Right renal cortex interstitium (tissue), 3 donors: ENCODE results near the gene OCA2. TPM values are rescaled to one million over a fixed set of nuclear protein-coding genes. Genes with fewer than 3 reads are reported as not detected.
"Not testable (repeated sequence)": the region's sequence is repeated elsewhere in the genome, so short reads cannot be mapped to it uniquely, and the experiment has no call there.

ENCODE experiments used
- DNase-seq, 3 donors: peaks; one replicate each; pipeline ENCODE4 v3.0.0-alpha.2; 2013; ENCODE audit warnings: low read depth in 3 of 3, low spot score in 2 of 3
- polyA plus RNA-seq, 3 donors: library from polyadenylated mRNA; unstranded; fragments of 120-200 nt; gene quantifications; one replicate each; pipeline ENCODE4 v1.2.1, GENCODE V29; 2013; ENCODE audit not compliant: insufficient read length in 3 of 3

OCA2 gene
- polyA plus RNA-seq, 3 donors = 6.1 to 10.8 (median 8.7) TPM

- no peak for DNase-seq
Observed at GRCh38 chr15:27747997-27748396, 351.1 kb downstream of the OCA2 start.

- no peak for DNase-seq
Observed at GRCh38 chr15:27746401-27746955, 352.6 kb downstream of the OCA2 start.

- DNase-seq = no peak
Observed at GRCh38 chr15:27744641-27745040, 354.5 kb downstream of the OCA2 start.

DNA sequence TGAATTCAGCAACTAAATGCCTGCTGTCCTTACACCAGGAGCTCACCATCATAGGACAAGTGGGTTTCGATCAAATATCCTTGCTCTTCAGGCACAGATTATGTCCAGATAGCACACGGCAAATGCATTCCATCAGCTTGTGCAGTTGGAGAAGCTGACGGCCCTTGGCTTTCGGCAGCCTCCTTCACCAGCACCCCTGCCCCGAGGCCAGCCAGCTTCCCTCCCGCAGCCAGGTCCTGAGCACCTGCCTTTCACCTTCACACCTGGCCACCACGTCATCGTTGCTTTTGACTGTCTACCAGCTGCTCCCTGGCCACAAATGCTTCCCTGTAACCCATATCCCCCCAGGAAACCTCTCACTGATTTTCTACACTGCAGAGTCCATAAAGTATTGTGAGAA, 355.5 kb downstream of the OCA2 start:
- no peak for DNase-seq

DNA sequence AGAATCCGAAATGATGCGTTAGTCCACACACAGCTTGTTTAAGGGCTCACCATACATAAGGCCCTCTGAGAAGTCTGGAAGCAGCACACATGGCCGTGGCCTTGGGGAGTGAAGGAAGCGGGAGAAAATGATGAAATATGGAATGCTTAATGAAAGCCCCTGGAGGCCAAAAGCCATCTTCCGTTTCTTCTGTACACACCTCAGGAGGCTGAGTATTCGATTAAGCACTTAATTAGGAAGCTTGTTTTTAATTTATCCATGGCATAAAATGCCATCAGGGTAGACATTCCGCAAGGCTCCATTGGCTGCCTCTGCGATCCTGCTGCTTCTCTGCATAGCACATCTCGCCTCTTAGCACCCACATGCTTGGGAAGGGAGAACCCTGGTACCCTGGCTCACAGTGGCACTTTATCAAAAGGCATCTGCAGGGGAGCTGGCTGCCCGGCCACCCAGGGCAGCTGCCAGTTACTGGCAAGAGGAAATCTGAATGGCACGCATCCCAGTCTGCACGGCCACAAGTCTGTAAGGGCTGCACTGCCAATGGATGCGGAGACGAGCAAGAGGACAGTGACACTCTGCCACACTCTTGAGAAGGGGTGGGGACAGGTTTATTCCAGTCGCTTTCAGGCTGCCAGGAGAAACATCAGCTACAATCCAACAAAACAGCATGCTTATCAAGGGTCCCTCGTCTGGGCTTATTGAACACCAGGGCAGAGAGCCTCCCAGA, 356.2 kb downstream of the OCA2 start:
- no peak for DNase-seq

- DNase-seq = peak in 1 of 3 donors; percentile 19
Observed at GRCh38 chr15:27741226-27741860, 357.8 kb downstream of the OCA2 start.

DNA sequence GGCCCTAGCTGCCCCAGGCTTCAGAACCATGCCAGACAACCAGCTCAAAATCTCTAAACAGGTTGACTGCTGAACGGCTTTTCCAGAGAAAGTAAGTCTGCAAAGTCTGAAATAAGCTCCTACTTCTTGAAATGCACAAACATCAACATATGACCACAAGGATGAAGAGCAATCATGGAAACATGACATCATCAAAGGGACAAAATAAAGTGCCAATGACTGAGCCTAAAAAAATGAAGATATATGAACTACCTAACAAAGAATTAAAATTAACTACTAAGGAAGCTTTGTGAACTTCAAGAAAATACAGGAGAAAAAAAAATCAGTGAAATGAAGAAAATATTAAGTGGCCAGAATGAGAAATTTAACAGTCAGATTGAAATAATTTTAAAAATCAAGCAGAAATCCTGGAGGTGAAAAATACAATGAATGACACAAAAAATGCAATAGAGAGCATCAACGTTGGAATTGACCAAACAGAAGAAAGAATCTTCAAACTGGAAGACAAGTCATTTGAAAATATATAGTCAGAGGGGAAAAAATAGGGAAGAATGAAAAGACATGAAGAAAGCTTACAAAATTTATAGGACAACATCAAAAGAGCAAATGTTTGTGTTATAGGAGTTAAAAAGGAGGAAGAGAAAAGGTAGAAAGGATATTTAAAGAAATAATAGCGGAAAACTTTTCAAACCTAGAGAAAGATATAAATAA, 364.2 kb downstream of the OCA2 start:
- DNase-seq = no peak

DNA sequence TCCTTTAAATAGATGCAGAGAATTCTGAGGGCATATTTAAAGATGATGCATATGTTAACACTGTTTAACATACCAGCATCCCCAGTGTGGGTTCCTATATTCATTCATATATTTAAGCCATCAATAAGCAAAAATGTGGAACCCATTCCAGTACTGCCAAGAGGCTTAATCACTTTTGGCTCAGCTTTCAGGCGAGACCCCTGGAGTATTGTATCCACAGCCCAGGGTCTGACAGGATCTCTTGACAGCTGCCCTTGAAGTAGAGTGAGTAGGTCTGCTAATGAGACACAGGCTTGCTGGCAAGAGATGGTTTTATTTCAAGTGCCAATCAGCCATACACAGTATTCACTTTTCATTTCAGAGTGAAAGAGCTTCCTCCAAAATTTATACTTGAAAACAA, 367.3 kb downstream of the OCA2 start:
- DNase-seq = no peak

DNA sequence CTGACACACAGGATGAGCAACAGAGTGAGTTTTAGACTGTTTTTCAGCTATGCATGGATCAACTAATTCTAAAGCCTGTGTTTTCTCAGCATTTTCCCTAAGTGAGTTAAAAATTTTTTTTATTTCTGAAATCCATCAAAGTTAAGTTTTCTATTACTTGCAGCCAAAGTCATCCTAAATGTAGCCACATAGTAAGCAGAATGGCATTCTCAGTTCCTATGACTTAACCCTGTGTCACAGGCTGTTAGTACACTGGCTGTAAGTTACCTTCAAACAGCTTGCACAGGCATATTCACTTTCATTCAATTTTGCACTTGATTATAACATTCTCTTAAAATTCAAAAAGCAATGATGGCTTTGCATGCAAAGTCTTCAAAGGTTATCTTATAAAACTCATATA, 368.2 kb downstream of the OCA2 start:
- DNase-seq = no peak

GRCh38 chr15:27725731-27726130, 373.4 kb downstream of the OCA2 start:
- no peak for DNase-seq

GRCh38 chr15:27723821-27724220, 375.3 kb downstream of the OCA2 start:
- DNase-seq = no peak

DNA sequence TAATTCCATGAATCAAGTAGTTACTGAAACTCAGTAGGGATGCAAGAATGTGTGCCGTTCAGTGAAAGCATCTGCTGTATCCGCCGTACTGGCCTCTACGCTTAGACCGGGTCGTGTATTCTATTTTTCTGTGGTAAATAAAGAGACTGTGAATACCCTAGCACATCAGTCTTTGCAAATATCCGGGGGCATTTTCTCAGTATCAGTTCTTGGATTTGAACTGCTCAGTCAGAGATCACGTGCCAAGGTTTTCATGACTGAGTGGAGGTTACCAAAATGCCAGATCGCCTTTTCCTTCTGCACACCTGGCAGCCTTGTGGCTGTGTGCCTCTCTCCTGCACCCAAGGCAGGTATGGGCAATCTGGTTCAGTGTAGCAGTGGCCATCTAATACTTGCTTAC, 377.0 kb downstream of the OCA2 start:
- no peak for DNase-seq

DNA sequence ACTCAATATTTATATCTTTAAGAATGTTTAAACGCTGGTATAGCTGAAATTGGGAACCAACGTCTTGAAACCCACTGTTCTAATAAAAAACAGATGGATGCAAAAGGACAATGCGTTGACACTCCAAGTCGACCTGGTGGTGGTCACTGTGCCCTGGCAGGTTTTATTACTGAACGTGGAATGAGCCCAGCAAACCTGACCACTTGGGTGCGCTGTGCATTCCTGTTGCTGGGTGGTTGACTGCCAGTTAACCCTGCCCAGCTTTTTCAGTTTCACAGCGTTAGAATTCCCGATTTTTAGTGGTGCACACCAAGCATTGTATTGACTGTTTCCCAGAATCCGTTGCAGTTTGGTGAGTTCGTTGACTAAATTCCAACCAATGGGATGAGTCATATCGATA, 384.4 kb downstream of the OCA2 start:
- no peak for DNase-seq

DNA sequence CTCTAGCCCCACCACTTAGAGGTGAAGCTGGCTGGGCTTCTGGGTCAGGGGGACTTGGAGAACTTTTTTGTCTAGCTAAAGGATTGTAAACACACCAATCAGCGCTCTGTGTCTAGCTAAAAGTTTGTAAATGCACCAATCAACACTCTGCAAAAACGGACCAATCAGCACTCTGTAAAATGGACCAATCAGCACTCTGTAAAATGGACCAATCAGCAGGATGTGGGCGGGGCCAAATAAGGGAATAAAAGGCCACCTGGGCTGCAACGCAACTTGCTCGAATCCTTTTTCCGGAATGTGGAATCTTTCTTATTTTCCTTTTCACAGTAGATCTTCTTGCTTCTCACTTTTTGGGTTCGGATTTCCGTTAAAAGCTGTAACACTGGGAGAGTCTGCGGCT, 385.3 kb downstream of the OCA2 start:
- DNase-seq = not testable (repeated sequence)

DNA sequence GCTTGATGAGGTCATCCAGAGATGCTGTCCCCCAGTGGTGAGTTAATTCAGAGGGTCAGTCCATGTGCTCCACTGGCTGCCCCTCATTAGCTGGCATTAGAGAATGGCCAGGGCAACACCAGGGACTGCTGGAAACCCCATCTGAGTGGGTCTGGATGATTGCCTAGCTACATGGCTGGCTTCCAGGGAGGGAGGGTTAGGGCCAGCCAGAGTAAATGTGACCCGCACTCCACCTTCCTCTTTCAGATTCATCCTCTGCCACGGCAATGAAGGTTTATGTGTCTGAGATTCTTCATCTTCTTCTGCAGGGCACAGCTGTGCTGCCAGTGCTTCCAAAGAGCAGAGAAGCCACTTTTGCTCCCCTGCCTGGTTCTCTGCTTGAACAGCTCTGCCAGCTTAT, 391.9 kb downstream of the OCA2 start:
- no peak for DNase-seq

DNA sequence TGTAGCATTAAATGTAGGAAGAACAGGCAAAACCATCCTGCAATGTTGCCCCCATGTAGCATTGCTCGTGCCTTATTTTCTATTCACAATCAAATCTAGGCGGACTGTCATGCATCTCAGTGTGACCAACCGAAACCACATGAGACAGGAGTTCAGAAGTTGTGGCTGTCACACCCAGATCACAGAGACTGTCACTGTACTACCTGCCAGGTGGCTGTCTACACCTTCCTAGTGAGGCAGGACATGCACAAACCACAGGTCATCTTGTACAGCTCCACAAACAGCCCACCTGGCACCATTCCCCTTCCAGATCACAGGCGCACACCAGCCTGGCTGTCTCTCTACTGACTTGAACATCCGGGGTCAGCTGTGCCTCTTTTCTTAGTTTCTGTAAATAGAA, 392.8 kb downstream of the OCA2 start:
- no peak for DNase-seq

DNA sequence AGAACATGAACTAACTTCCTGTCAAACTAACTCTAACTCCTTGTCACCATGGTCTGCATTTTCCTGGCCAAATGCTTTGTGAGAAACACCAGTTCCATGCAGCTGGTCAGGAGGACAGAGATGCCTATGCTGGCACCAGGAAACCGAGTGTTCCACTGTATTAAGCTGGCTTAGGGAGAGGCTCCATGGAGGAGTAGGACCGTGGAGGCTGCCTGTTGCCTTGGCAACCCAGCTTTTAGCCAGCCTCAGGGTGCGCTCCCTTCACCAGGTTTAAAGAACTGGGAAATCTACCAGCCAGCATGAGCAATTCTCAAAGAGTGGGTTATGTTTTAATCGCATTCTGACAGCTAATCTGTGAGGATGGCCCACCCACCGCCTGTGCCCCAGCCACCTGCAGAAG, 394.1 kb downstream of the OCA2 start:
- no peak for DNase-seq

Other genes with a start within 250 kb of the OCA2 start
- 10 to 100 TPM; 42.2 to 47.2 (median 46.8) TPM for gene HERC2, start 222.9 kb upstream of the OCA2 start, polyA plus RNA-seq